Measurements from ENCODE around the gene APOBEC3H.
A peak's percentile ranks its signal among the peaks of the same experiment; 100 is the strongest.
"Not testable (repeated sequence)": the region's sequence is repeated elsewhere in the genome, so short reads cannot be mapped to it uniquely, and the experiment has no call there.

APOBEC3H gene

GRCh38 chr22:39061951-39062350 lies 35.1 kb upstream of the APOBEC3H start:
- not testable (repeated sequence) for H2BK15ac ChIP-seq (replicated peaks; ENCODE audit: low read depth)

GRCh38 chr22:39063904-39064303 lies 33.1 kb upstream of the APOBEC3H start:
- not testable (repeated sequence) for H3K18ac ChIP-seq (ENCODE audit: low read length); H2AK5ac ChIP-seq (ENCODE audit: low read length); H2BK15ac ChIP-seq (replicated peaks; ENCODE audit: low read depth); H3K27ac ChIP-seq (ENCODE audit: low read depth, low read length); H3K4me1 ChIP-seq (ENCODE audit: control insufficient read depth, low read depth, low read length); H4K8ac ChIP-seq (ENCODE audit: low read depth, low read length); H2BK120ac ChIP-seq (ENCODE audit: low read depth, low read length); H3K4me3 ChIP-seq (ENCODE audit: low read length); DNase-seq; H4K5ac ChIP-seq (ENCODE audit: low read length); H3K23ac ChIP-seq (ENCODE audit: low read length); H3K56ac ChIP-seq (ENCODE audit: low read length); H3K9ac ChIP-seq (ENCODE audit: low read length); H3K27me3 ChIP-seq (ENCODE audit: insufficient read depth, low read length, poor library complexity); H3K79me2 ChIP-seq (ENCODE audit: control insufficient read depth, insufficient read depth, low read length); H2BK5ac ChIP-seq (ENCODE audit: low read length); H3K79me1 ChIP-seq (ENCODE audit: low read length); H3K36me3 ChIP-seq (ENCODE audit: control insufficient read depth, insufficient read depth, low read length); H3K4ac ChIP-seq (ENCODE audit: low read depth, low read length); H3K4me2 ChIP-seq (ENCODE audit: low read length)
- WGBS (ENCODE audit: extremely low coverage, insufficient coverage, low lambda C conversion rate) = no CpG with 5 or more reads among the region's 8 CpGs

More at GRCh38 chr22:39061951-39062350, 35.1 kb upstream of the APOBEC3H start:
- not testable (repeated sequence) for H2BK120ac ChIP-seq (ENCODE audit: low read depth, low read length); H3K4me2 ChIP-seq (ENCODE audit: low read length); H3K56ac ChIP-seq (ENCODE audit: low read length); H3K4me3 ChIP-seq (ENCODE audit: low read length); H3K4ac ChIP-seq (ENCODE audit: low read depth, low read length); H3K27me3 ChIP-seq (ENCODE audit: insufficient read depth, low read length, poor library complexity); H3K4me1 ChIP-seq (ENCODE audit: control insufficient read depth, low read depth, low read length); H4K5ac ChIP-seq (ENCODE audit: low read length); H3K9ac ChIP-seq (ENCODE audit: low read length); H3K36me3 ChIP-seq (ENCODE audit: control insufficient read depth, insufficient read depth, low read length); H2AK5ac ChIP-seq (ENCODE audit: low read length); H3K23ac ChIP-seq (ENCODE audit: low read length); DNase-seq; H3K18ac ChIP-seq (ENCODE audit: low read length); H3K27ac ChIP-seq (ENCODE audit: low read depth, low read length); H2BK5ac ChIP-seq (ENCODE audit: low read length); H3K79me2 ChIP-seq (ENCODE audit: control insufficient read depth, insufficient read depth, low read length); H4K8ac ChIP-seq (ENCODE audit: low read depth, low read length); H3K79me1 ChIP-seq (ENCODE audit: low read length)
- WGBS (ENCODE audit: extremely low coverage, insufficient coverage, low lambda C conversion rate) = no CpG with 5 or more reads among the region's 10 CpGs

GRCh38 chr22:39066442-39067276 lies 30.4 kb upstream of the APOBEC3H start:
- H2BK15ac ChIP-seq (replicated peaks; ENCODE audit: low read depth); H2BK5ac ChIP-seq (ENCODE audit: low read length); H3K56ac ChIP-seq (ENCODE audit: low read length); H4K5ac ChIP-seq (ENCODE audit: low read length); H2BK120ac ChIP-seq (ENCODE audit: low read depth, low read length); H3K4me3 ChIP-seq (ENCODE audit: low read length); H3K4ac ChIP-seq (ENCODE audit: low read depth, low read length); H3K23ac ChIP-seq (ENCODE audit: low read length); H3K36me3 ChIP-seq (ENCODE audit: control insufficient read depth, insufficient read depth, low read length); DNase-seq; H3K27ac ChIP-seq (ENCODE audit: low read depth, low read length); H3K27me3 ChIP-seq (ENCODE audit: insufficient read depth, low read length, poor library complexity); H3K9ac ChIP-seq (ENCODE audit: low read length); H4K8ac ChIP-seq (ENCODE audit: low read depth, low read length); H3K4me2 ChIP-seq (ENCODE audit: low read length); H3K79me1 ChIP-seq (ENCODE audit: low read length); H3K4me1 ChIP-seq (ENCODE audit: control insufficient read depth, low read depth, low read length); H3K79me2 ChIP-seq (ENCODE audit: control insufficient read depth, insufficient read depth, low read length): not testable (repeated sequence)
- no CpG with 5 or more reads among the region's 9 CpGs for WGBS (ENCODE audit: extremely low coverage, insufficient coverage, low lambda C conversion rate)
- Histone ChIP-seq H3K18ac (ENCODE audit: low read length) (peak overlapping the region; percentile 69), H2AK5ac (ENCODE audit: low read length) (peak overlapping the region; percentile 12)

- Histone ChIP-seq H3K4me3 (ENCODE audit: low read length) (no peak overlapping the region), H3K4me1 (ENCODE audit: control insufficient read depth, low read depth, low read length) (peaks cover 6% of the 10 kb centered on the region), H4K5ac (ENCODE audit: low read length) (no peak overlapping the region), H3K79me2 (ENCODE audit: control insufficient read depth, insufficient read depth, low read length) (no peaks in the 10 kb centered on the region), H2AK5ac (ENCODE audit: low read length) (peak overlapping the region; percentile 92), H3K4ac (ENCODE audit: low read depth, low read length) (no peak overlapping the region), H3K27ac (ENCODE audit: low read depth, low read length) (peak overlapping the region; percentile 48), H3K36me3 (ENCODE audit: control insufficient read depth, insufficient read depth, low read length) (no peaks in the 10 kb centered on the region), H4K8ac (ENCODE audit: low read depth, low read length) (no peak overlapping the region), H3K27me3 (ENCODE audit: insufficient read depth, low read length, poor library complexity) (no peaks in the 10 kb centered on the region), H3K79me1 (ENCODE audit: low read length) (no peaks in the 10 kb centered on the region), H3K18ac (ENCODE audit: low read length) (peak overlapping the region; percentile 16), H2BK120ac (ENCODE audit: low read depth, low read length) (no peak overlapping the region), H2BK5ac (ENCODE audit: low read length) (peak overlapping the region; percentile 76), H3K23ac (ENCODE audit: low read length) (no peak overlapping the region), H3K56ac (ENCODE audit: low read length) (peak overlapping the region; percentile 67), H2BK15ac (replicated peaks; ENCODE audit: low read depth) (no peak overlapping the region), H3K4me2 (ENCODE audit: low read length) (no peak overlapping the region), H3K9ac (ENCODE audit: low read length) (peak overlapping the region; percentile 42)
- no peak for DNase-seq
- no CpG with 5 or more reads among the region's 13 CpGs for WGBS (ENCODE audit: extremely low coverage, insufficient coverage, low lambda C conversion rate)
Observed at GRCh38 chr22:39068033-39068785, 28.8 kb upstream of the APOBEC3H start.

GRCh38 chr22:39070186-39070585 lies 26.9 kb upstream of the APOBEC3H start:
- H4K8ac ChIP-seq (ENCODE audit: low read depth, low read length) = no peak overlapping the region
- no peaks in the 10 kb centered on the region for H3K36me3 ChIP-seq (ENCODE audit: control insufficient read depth, insufficient read depth, low read length)
- H4K5ac ChIP-seq (ENCODE audit: low read length) = no peak overlapping the region
- no peaks in the 10 kb centered on the region for H3K27me3 ChIP-seq (ENCODE audit: insufficient read depth, low read length, poor library complexity)
- H2AK5ac ChIP-seq (ENCODE audit: low read length) = no peak overlapping the region
- no peak overlapping the region for H3K27ac ChIP-seq (ENCODE audit: low read depth, low read length)
- no peak overlapping the region for H3K4me2 ChIP-seq (ENCODE audit: low read length)
- no peaks in the 10 kb centered on the region for H3K79me2 ChIP-seq (ENCODE audit: control insufficient read depth, insufficient read depth, low read length)
- peaks cover 6% of the 10 kb centered on the region for H3K4me1 ChIP-seq (ENCODE audit: control insufficient read depth, low read depth, low read length)
- no peak overlapping the region for H3K56ac ChIP-seq (ENCODE audit: low read length)
- no peak overlapping the region for H3K4me3 ChIP-seq (ENCODE audit: low read length)
- WGBS (ENCODE audit: extremely low coverage, insufficient coverage, low lambda C conversion rate) = no CpG with 5 or more reads among the region's 7 CpGs
- H3K79me1 ChIP-seq (ENCODE audit: low read length) = no peaks in the 10 kb centered on the region
- H3K4ac ChIP-seq (ENCODE audit: low read depth, low read length) = no peak overlapping the region
- H3K18ac ChIP-seq (ENCODE audit: low read length) = no peak overlapping the region
- H2BK15ac ChIP-seq (replicated peaks; ENCODE audit: low read depth) = no peak overlapping the region
- no peak overlapping the region for H2BK120ac ChIP-seq (ENCODE audit: low read depth, low read length)
- no peak overlapping the region for H3K23ac ChIP-seq (ENCODE audit: low read length)
- no peak overlapping the region for H3K9ac ChIP-seq (ENCODE audit: low read length)
- no peak for DNase-seq
- no peak overlapping the region for H2BK5ac ChIP-seq (ENCODE audit: low read length)

Measured in mesendoderm (in vitro differentiated cells).